Liver (tissue), 10 donors: ENCODE measurements around the gene RFFL. TPM values are rescaled to one million over a fixed set of nuclear protein-coding genes. Genes with fewer than 3 reads are reported as not detected.

Source experiments
- DNase-seq: peaks from one replicate; pipeline ENCODE4 v3.0.0-alpha.2; 2017; ENCODE audit warnings: low spot score
- H3K27ac ChIP-seq, 2 donors: one replicate each; pipeline ENCODE4 v1.7.0; 2013; ENCODE audit warnings: inconsistent platforms in 2 of 2, low read length in 2 of 2, control low read depth in 1 of 2, low read depth in 1 of 2, mild to moderate bottlenecking in 1 of 2
- H3K27me3 ChIP-seq, 4 donors: one replicate each; pipeline versions ENCODE4 v1.6.1 to v1.7.0; 2013; ENCODE audit warnings: low read length in 3 of 4, inconsistent platforms in 1 of 4, mild to moderate bottlenecking in 1 of 4, moderate library complexity in 1 of 4; ENCODE audit not compliant: control insufficient read depth in 4 of 4, insufficient read depth in 4 of 4
- H3K36me3 ChIP-seq, 4 donors: one replicate each; pipeline versions ENCODE4 v1.6.1 to v1.7.0; 2013; ENCODE audit warnings: low read length in 3 of 4, mild to moderate bottlenecking in 3 of 4, low read depth in 1 of 4, moderate library complexity in 1 of 4; ENCODE audit not compliant: control insufficient read depth in 4 of 4, insufficient read depth in 3 of 4
- H3K4me1 ChIP-seq, 4 donors: one replicate each; pipeline versions ENCODE4 v1.6.1 to v1.7.0; 2013; ENCODE audit warnings: low read length in 3 of 4, mild to moderate bottlenecking in 3 of 4, moderate library complexity in 1 of 4; ENCODE audit not compliant: control insufficient read depth in 4 of 4, insufficient read depth in 4 of 4
- H3K4me3 ChIP-seq, 3 donors: one replicate each; pipeline versions ENCODE4 v1.6.1 to v1.7.0; 2013; ENCODE audit warnings: low read length in 3 of 3, control low read depth in 1 of 3, low read depth in 1 of 3, mild to moderate bottlenecking in 1 of 3
- H3K9ac ChIP-seq, 2 donors: one replicate each; pipeline ENCODE4 v1.7.0; 2013; ENCODE audit warnings: low read length in 2 of 2, mild to moderate bottlenecking in 2 of 2, moderate library complexity in 2 of 2, control low read depth in 1 of 2, low read depth in 1 of 2
- H3K9me3 ChIP-seq, 4 donors: one replicate each; pipeline versions ENCODE4 v1.6.1 to v1.7.0; 2013; ENCODE audit warnings: low read length in 3 of 4; ENCODE audit not compliant: control insufficient read depth in 4 of 4
- ATF3 ChIP-seq: IDR thresholded peaks from 2 replicates; pipeline ENCODE4 v1.6.1; 2016; ENCODE audit warnings: antibody characterized with exemption
- CTCF ChIP-seq: fragments of 150-350 bp; IDR thresholded peaks from 2 replicates; pipeline ENCODE4 v1.5.1; 2017; ENCODE audit warnings: improper control_type of control experiment, low read depth, low read length; ENCODE audit not compliant: missing input control
- FOXA1 ChIP-seq: IDR thresholded peaks from 2 replicates; pipeline ENCODE4 v1.6.1; 2016; ENCODE audit warnings: antibody characterized with exemption
- FOXA2 ChIP-seq: IDR thresholded peaks from 2 replicates; pipeline ENCODE4 v1.6.1; 2016; ENCODE audit warnings: antibody characterized with exemption
- GABPA ChIP-seq, 2 donors: IDR thresholded peaks in 1 of 2; conservative IDR thresholded peaks in 1 of 2; 2 replicates each; pipeline ENCODE4 v1.6.1; 2016; ENCODE audit warnings: antibody characterized with exemption in 2 of 2, mild to moderate bottlenecking in 1 of 2, moderate library complexity in 1 of 2
- HNF4G ChIP-seq: IDR thresholded peaks from 2 replicates; pipeline ENCODE4 v1.6.1; 2016; ENCODE audit warnings: antibody characterized with exemption
- MAX ChIP-seq: IDR thresholded peaks from 2 replicates; pipeline ENCODE4 v1.6.1; 2016; ENCODE audit warnings: antibody characterized with exemption
- RAD21 ChIP-seq, 2 donors: IDR thresholded peaks; 2 replicates each; pipeline ENCODE4 v1.6.1; 2016; ENCODE audit warnings: antibody characterized with exemption in 2 of 2, mild to moderate bottlenecking in 2 of 2
- REST ChIP-seq: IDR thresholded peaks from 2 replicates; pipeline ENCODE4 v1.6.1; 2016; ENCODE audit warnings: antibody characterized with exemption, mild to moderate bottlenecking
- RXRA ChIP-seq, 2 donors: IDR thresholded peaks; 2 replicates each; pipeline ENCODE4 v1.6.1; 2017 to 2018; ENCODE audit warnings: antibody characterized with exemption in 2 of 2, mild to moderate bottlenecking in 1 of 2
- TAF1 ChIP-seq: conservative IDR thresholded peaks from 2 replicates; pipeline ENCODE4 v1.6.1; 2016; ENCODE audit warnings: antibody characterized with exemption, mild to moderate bottlenecking
- YY1 ChIP-seq: IDR thresholded peaks from 2 replicates; pipeline ENCODE4 v1.6.1; 2016; ENCODE audit warnings: antibody characterized with exemption, mild to moderate bottlenecking
- ZBTB33 ChIP-seq: IDR thresholded peaks from 2 replicates; pipeline ENCODE4 v1.6.1; 2016; ENCODE audit warnings: antibody characterized with exemption
- WGBS: extraction: QIAGEN DNeasy Blood & Tissue Kit; methylation state at CpG from one replicate; pipeline ENCODE4 v1.1.7; 2013; 5-methylcytosine and 5-hydroxymethylcytosine counted together
- polyA plus RNA-seq, 2 donors: library from polyadenylated mRNA; stranded (reverse) in 1 of 2; unstranded in 1 of 2; fragments of 200-250 nt in 1 of 2; fragments of >200 nt in 1 of 2; fragmentation: Nextera tagmentation in 1 of 2; extraction: Ambion mirVana in 1 of 2; gene quantifications; one replicate each; pipeline versions ENCODE4 v1.2.1 to v1.2.3, GENCODE V29; 2013 to 2015
- small RNA-seq: library from RNA; depleted of rRNA; stranded (forward); fragments of <200 nt; gene quantifications from one replicate; pipeline ENCODE3, GENCODE V24; 2014
- total RNA-seq, 2 donors: library from RNA; depleted of rRNA; stranded (reverse); fragments of >200 nt; gene quantifications; one replicate each; pipeline ENCODE4 v1.2.3, GENCODE V29; 2014
- donor health status: healthy.
- donor health status: healthy.
- donor health status: healthy.
- donor health status: healthy.
- donor health status: healthy.

RFFL gene
- total and polyA plus RNA-seq, 4 donors = 15.9 to 28.0 (median 22.0) TPM

GRCh38 chr17:34958438-34958837 is 105.1 kb downstream of the RFFL start:
- H3K9me3 ChIP-seq = no peaks in the 10 kb centered on the region
- DNase-seq = no peak
- H3K27ac ChIP-seq = no peak overlapping the region
- H3K4me3 ChIP-seq = no peak overlapping the region
- TF ChIP-seq TAF1 (no peak), ATF3 (no peak), GABPA (IDR thresholded peaks at IDR 0.05 in 1 of 2, conservative IDR thresholded peaks at IDR 0.05 in 1 of 2) (no peak), YY1 (no peak), HNF4G (no peak), FOXA2 (no peak), CTCF (no peak), ZBTB33 (no peak), RXRA (IDR thresholded peaks at IDR 0.05) (no peak), REST (no peak), FOXA1 (no peak), MAX (no peak), RAD21 (IDR thresholded peaks at IDR 0.05) (no peak)
- 76% methylated on average over 1 of the region's 1 CpG for WGBS
- H3K9ac ChIP-seq = no peak overlapping the region
- H3K27me3 ChIP-seq = no peaks in the 10 kb centered on the region
- H3K4me1 ChIP-seq = peaks cover 3 to 20% (median 19%) of the 10 kb centered on the region in 4 donors
- H3K36me3 ChIP-seq = no peaks in the 10 kb centered on the region

Small RNA genes within 50 kb of the gene (small RNA-seq; reads per million reads assigned to genes)
- not detected for gene AC004223.1
- not detected for gene RNU6-840P

Other genes with a start within 250 kb of the RFFL start
- 1 to 10 TPM in 1 of 2 donors, under 1 TPM in 1; 0.84 to 1.9 TPM for gene CCT6B, start 102.2 kb downstream of the RFFL start, total RNA-seq
- 1 to 10 TPM in 1 of 2 donors, under 1 TPM in 1; 0.82 to 2.2 TPM for gene CCT6B, start 102.2 kb downstream of the RFFL start, polyA plus RNA-seq
- 1 to 10 TPM; 4.9 to 6.9 TPM for gene ZNF830, start 102.2 kb downstream of the RFFL start, total RNA-seq
- 1 to 10 TPM; 3.6 to 4.3 TPM for gene ZNF830, start 102.2 kb downstream of the RFFL start, polyA plus RNA-seq
- gene LIG3, start 83.2 kb downstream of the RFFL start, total RNA-seq = 10 to 100 TPM in 1 of 2 donors, 1 to 10 TPM in 1; 9.3 to 21.2 TPM
- gene LIG3, start 83.2 kb downstream of the RFFL start, polyA plus RNA-seq = 1 to 10 TPM; 3.1 to 5.9 TPM
- gene RAD51D, start 56.2 kb upstream of the RFFL start, total RNA-seq = 1 to 10 TPM; 3.8 to 6.1 TPM
- 1 to 10 TPM; 3.4 to 3.6 TPM for gene RAD51D, start 56.2 kb upstream of the RFFL start, polyA plus RNA-seq
- gene FNDC8, start 57.9 kb upstream of the RFFL start, total RNA-seq = not detected
- not detected for gene FNDC8, start 57.9 kb upstream of the RFFL start, polyA plus RNA-seq
- gene NLE1, start 78.6 kb upstream of the RFFL start, total RNA-seq = 1 to 10 TPM; 5.6 to 7.7 TPM
- gene NLE1, start 78.6 kb upstream of the RFFL start, polyA plus RNA-seq = 1 to 10 TPM; 2.1 to 6.1 TPM
- gene UNC45B, start 84.1 kb upstream of the RFFL start, total RNA-seq = under 1 TPM in 1 of 2 donors, not detected in 1; 0.09 TPM
- under 1 TPM in 1 of 2 donors, not detected in 1; 0.02 TPM for gene UNC45B, start 84.1 kb upstream of the RFFL start, polyA plus RNA-seq
- not detected for gene SLC35G3, start 130.7 kb upstream of the RFFL start, total RNA-seq
- gene SLC35G3, start 130.7 kb upstream of the RFFL start, polyA plus RNA-seq = not detected
- 1 to 10 TPM; 4.2 to 7.8 TPM for gene SLFN5, start 179.4 kb upstream of the RFFL start, total RNA-seq
- gene SLFN5, start 179.4 kb upstream of the RFFL start, polyA plus RNA-seq = 1 to 10 TPM; 1.9 to 2.6 TPM